ENCODE measurements around the gene NPC1.

DNA sequence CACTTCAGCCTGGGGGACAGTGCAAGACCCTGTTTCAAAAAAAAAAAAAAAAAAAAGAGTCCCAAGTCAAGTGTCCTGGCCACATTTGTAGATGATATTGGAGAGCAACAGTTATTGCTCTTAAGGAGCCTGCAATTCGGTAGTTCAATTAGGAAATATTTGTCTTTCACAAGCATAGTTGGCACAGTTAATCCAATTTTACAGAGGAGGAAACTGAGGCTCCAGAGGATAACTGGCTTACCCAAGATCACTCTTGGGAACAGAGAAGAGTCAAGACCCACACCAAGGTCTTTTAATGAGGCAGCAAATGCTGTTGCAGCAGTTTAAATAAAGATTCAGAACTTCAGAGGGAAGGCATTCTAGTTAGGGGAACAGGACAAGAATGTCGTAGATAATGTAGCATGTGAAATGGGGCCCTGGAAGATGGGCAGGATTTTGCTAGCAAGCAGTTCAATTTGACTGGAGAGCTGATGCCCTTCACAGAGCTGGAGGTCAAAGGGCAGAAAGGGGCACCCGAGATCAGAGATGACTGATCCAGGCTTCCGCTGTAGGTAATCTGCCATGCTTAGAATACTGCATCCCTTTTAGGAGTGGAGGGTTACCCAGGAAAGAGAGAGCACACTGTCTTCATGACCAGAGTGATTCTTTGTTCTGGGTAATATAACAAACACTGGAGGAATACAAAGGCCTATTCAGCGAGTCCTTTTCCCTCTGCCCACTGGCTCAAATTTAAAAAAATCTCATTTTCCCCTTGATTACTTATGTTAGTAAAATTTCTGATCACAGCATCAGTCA lies 3.0 kb downstream of the NPC1 start:
- no peak for TF ChIP-seq EZH2 (IDR thresholded peaks at IDR 0.05; ENCODE audit: low read depth)
- TF ChIP-seq, protein P1, sequence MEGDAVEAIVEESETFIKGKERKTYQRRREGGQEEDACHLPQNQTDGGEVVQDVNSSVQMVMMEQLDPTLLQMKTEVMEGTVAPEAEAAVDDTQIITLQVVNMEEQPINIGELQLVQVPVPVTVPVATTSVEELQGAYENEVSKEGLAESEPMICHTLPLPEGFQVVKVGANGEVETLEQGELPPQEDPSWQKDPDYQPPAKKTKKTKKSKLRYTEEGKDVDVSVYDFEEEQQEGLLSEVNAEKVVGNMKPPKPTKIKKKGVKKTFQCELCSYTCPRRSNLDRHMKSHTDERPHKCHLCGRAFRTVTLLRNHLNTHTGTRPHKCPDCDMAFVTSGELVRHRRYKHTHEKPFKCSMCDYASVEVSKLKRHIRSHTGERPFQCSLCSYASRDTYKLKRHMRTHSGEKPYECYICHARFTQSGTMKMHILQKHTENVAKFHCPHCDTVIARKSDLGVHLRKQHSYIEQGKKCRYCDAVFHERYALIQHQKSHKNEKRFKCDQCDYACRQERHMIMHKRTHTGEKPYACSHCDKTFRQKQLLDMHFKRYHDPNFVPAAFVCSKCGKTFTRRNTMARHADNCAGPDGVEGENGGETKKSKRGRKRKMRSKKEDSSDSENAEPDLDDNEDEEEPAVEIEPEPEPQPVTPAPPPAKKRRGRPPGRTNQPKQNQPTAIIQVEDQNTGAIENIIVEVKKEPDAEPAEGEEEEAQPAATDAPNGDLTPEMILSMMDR (conservative IDR thresholded peaks at IDR 0.05), result no peak

All from PC-9 (cell line).